ENCODE results near the gene MCF2L.

- TF ChIP-seq GLIS3 (CRISPR knock-in tag; IDR thresholded peaks at IDR 0.05) = no peak
- no peak for TF ChIP-seq ZFP30 (CRISPR knock-in tag; IDR thresholded peaks at IDR 0.05)
- TF ChIP-seq ZFP3 (CRISPR knock-in tag; IDR thresholded peaks at IDR 0.05) = no peak
- TF ChIP-seq ARNTL (CRISPR knock-in tag; IDR thresholded peaks at IDR 0.05; ENCODE audit: borderline replicate concordance, low read depth) = no peak
- TF ChIP-seq OSR1 (CRISPR knock-in tag; IDR thresholded peaks at IDR 0.05) = no peak
- no peak for TF ChIP-seq CSDC2 (CRISPR knock-in tag; IDR thresholded peaks at IDR 0.05)
- no peak for TF ChIP-seq PPARA (CRISPR knock-in tag; IDR thresholded peaks at IDR 0.05; ENCODE audit: borderline replicate concordance)
- no peak for TF ChIP-seq ESRRG (CRISPR knock-in tag; IDR thresholded peaks at IDR 0.05)
- no peak for TF ChIP-seq CSRNP3 (CRISPR knock-in tag; IDR thresholded peaks at IDR 0.05)
- no peak for TF ChIP-seq TCF4 (CRISPR knock-in tag; IDR thresholded peaks at IDR 0.05; ENCODE audit: borderline replicate concordance)
- TF ChIP-seq, protein P1, sequence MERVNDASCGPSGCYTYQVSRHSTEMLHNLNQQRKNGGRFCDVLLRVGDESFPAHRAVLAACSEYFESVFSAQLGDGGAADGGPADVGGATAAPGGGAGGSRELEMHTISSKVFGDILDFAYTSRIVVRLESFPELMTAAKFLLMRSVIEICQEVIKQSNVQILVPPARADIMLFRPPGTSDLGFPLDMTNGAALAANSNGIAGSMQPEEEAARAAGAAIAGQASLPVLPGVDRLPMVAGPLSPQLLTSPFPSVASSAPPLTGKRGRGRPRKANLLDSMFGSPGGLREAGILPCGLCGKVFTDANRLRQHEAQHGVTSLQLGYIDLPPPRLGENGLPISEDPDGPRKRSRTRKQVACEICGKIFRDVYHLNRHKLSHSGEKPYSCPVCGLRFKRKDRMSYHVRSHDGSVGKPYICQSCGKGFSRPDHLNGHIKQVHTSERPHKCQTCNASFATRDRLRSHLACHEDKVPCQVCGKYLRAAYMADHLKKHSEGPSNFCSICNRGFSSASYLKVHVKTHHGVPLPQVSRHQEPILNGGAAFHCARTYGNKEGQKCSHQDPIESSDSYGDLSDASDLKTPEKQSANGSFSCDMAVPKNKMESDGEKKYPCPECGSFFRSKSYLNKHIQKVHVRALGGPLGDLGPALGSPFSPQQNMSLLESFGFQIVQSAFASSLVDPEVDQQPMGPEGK (CRISPR knock-in tag; IDR thresholded peaks at IDR 0.05; ENCODE audit: borderline replicate concordance) = no peak
- no peak for TF ChIP-seq RARB (CRISPR knock-in tag; IDR thresholded peaks at IDR 0.05)
- TF ChIP-seq ISL1 (CRISPR knock-in tag; IDR thresholded peaks at IDR 0.05) = no peak
Measured at GRCh38 chr13:113006660-113007059, 37.6 kb downstream of the MCF2L start.
